HG03469 (cell line): Measurements from ENCODE around the gene CDH15.
"Not testable (repeated sequence)": the region's sequence is repeated elsewhere in the genome, so short reads cannot be mapped to it uniquely, and the experiment has no call there.

Experiments
- ATAC-seq: cut with Tn5 transposase; IDR thresholded peaks from one replicate; pipeline ENCODE4 v1.9.1; 2021; ENCODE audit warnings: mild to moderate bottlenecking, moderate library complexity, moderate number of reproducible peaks; ENCODE audit not compliant: unreplicated experiment

The CDH15 gene

GRCh38 chr16:89155851-89156739 lies 15.5 kb upstream of the CDH15 start:
- no peak for ATAC-seq

- ATAC-seq, result no peak
Measured at GRCh38 chr16:89156740-89157645, 14.6 kb upstream of the CDH15 start.

GRCh38 chr16:89157778-89158177 lies 13.8 kb upstream of the CDH15 start:
- ATAC-seq, result no peak

- ATAC-seq, result no peak
Measured at GRCh38 chr16:89159066-89159849, 12.3 kb upstream of the CDH15 start.

- no peak for ATAC-seq
Measured at GRCh38 chr16:89159850-89160354, 11.6 kb upstream of the CDH15 start.

- no peak for ATAC-seq
Measured at GRCh38 chr16:89160977-89161701, 10.4 kb upstream of the CDH15 start.

- ATAC-seq, result no peak
Measured at GRCh38 chr16:89161763-89162713, 9.5 kb upstream of the CDH15 start.

- no peak for ATAC-seq
Measured at GRCh38 chr16:89163297-89163696, 8.3 kb upstream of the CDH15 start.

GRCh38 chr16:89164436-89164835 lies 7.1 kb upstream of the CDH15 start:
- no peak for ATAC-seq

GRCh38 chr16:89164847-89165680 lies 6.5 kb upstream of the CDH15 start:
- ATAC-seq, result no peak

- not testable (repeated sequence) for ATAC-seq
Measured at GRCh38 chr16:89165681-89165979, 5.9 kb upstream of the CDH15 start.

GRCh38 chr16:89166696-89167424 lies 4.7 kb upstream of the CDH15 start:
- ATAC-seq, result no peak

- no peak for ATAC-seq
Measured at GRCh38 chr16:89167425-89167941, 4.1 kb upstream of the CDH15 start.

GRCh38 chr16:89168381-89169189 lies 3.0 kb upstream of the CDH15 start:
- ATAC-seq, result no peak

GRCh38 chr16:89169778-89170177 lies 1.8 kb upstream of the CDH15 start:
- ATAC-seq, result no peak
